Stimulated activated effector memory CD8-positive, alpha-beta T cell treated with anti-CD3 and anti-CD28 coated beads, Interleukin-12 subunit alpha, Interleukin-12 subunit beta, amount 100 ng/mL, for 72 hours (primary cell): ENCODE measurements around the gene METAP1.

Experiments used
- ATAC-seq: fragments of 150-1000 bp; cut with Tn5 transposase; 2 replicates; pipeline ENCODE4 v1.10.0; 2021
- DNase-seq, 2 donors: peaks; one replicate each; pipeline ENCODE4 v3.0.0; 2021 to 2022; ENCODE audit warnings: low spot score in 2 of 2
- H3K27ac Mint-ChIP-seq: one replicate; pipeline ENCODE4 v1.8.0; 2022; ENCODE audit warnings: mild to moderate bottlenecking, mixed read lengths
- H3K36me3 Mint-ChIP-seq: one replicate; pipeline ENCODE4 v1.8.0; 2022; ENCODE audit warnings: mild to moderate bottlenecking, mixed read lengths
- H3K4me1 Mint-ChIP-seq: one replicate; pipeline ENCODE4 v1.8.0; 2022; ENCODE audit warnings: mixed read lengths
- H3K4me3 Mint-ChIP-seq: one replicate; pipeline ENCODE4 v1.8.0; 2022; ENCODE audit warnings: mild to moderate bottlenecking, mixed read lengths
- H3K9me3 Mint-ChIP-seq: one replicate; pipeline ENCODE4 v1.8.0; 2022; ENCODE audit warnings: mixed read lengths

METAP1 gene

GRCh38 chr4:98995183-98996055 lies at the start of gene METAP1:
TSS of gene METAP1 (plus strand) at chr4:98995721. CDS start at chr4:98995754, 33 bp downstream.
- DNase-seq: peak; percentile 87 to 94
- peak within 1 kb of the TSS; percentile 96 for H3K27ac Mint-ChIP-seq
- peaks cover 6% of the 10 kb centered on the region for H3K36me3 Mint-ChIP-seq
- H3K4me1 Mint-ChIP-seq: peaks cover 36% of the 10 kb centered on the region
- ATAC-seq: peak; percentile 96
- H3K9me3 Mint-ChIP-seq: no peaks in the 10 kb centered on the region
- peak within 1 kb of the TSS; percentile 68 for H3K4me3 Mint-ChIP-seq

GRCh38 chr4:98946359-98946758 lies 49.2 kb upstream of the METAP1 start:
- Mint-ChIP-seq H3K27ac (no peak overlapping the region), H3K4me3 (no peak overlapping the region), H3K36me3 (no peaks in the 10 kb centered on the region), H3K4me1 (no peaks in the 10 kb centered on the region), H3K9me3 (no peaks in the 10 kb centered on the region)
- ATAC-seq: no peak
- no peak for DNase-seq

GRCh38 chr4:98950925-98951324 lies 44.6 kb upstream of the METAP1 start:
- H3K4me3 Mint-ChIP-seq: no peak overlapping the region

GRCh38 chr4:98951710-98952109 lies 43.8 kb upstream of the METAP1 start:
- ATAC-seq (no peak), DNase-seq (no peak)
- H3K4me1 Mint-ChIP-seq: no peaks in the 10 kb centered on the region
- no peak overlapping the region for H3K27ac Mint-ChIP-seq
- H3K9me3 Mint-ChIP-seq: no peaks in the 10 kb centered on the region
- no peak overlapping the region for H3K4me3 Mint-ChIP-seq
- H3K36me3 Mint-ChIP-seq: no peaks in the 10 kb centered on the region

More at GRCh38 chr4:98950925-98951324, 44.6 kb upstream of the METAP1 start:
- Mint-ChIP-seq H3K36me3 (no peaks in the 10 kb centered on the region), H3K4me1 (no peaks in the 10 kb centered on the region), H3K27ac (no peak overlapping the region), H3K9me3 (no peaks in the 10 kb centered on the region)
- DNase-seq: no peak
- peak; percentile 34 for ATAC-seq

- H3K9me3 Mint-ChIP-seq: no peaks in the 10 kb centered on the region
- H3K4me3 Mint-ChIP-seq: no peak overlapping the region
Measured at GRCh38 chr4:98955229-98955628, 40.3 kb upstream of the METAP1 start.

GRCh38 chr4:98958065-98958464 lies 37.5 kb upstream of the METAP1 start:
- Mint-ChIP-seq H3K36me3 (no peaks in the 10 kb centered on the region), H3K4me3 (no peak overlapping the region), H3K9me3 (no peaks in the 10 kb centered on the region), H3K27ac (no peak overlapping the region), H3K4me1 (no peaks in the 10 kb centered on the region)
- ATAC-seq (no peak), DNase-seq (no peak)

More at GRCh38 chr4:98955229-98955628, 40.3 kb upstream of the METAP1 start:
- Mint-ChIP-seq H3K36me3 (no peaks in the 10 kb centered on the region), H3K27ac (no peak overlapping the region), H3K4me1 (no peaks in the 10 kb centered on the region)
- DNase-seq (no peak), ATAC-seq (no peak)

GRCh38 chr4:98959411-98959810 lies 36.1 kb upstream of the METAP1 start:
- DNase-seq (no peak), ATAC-seq (no peak)
- no peaks in the 10 kb centered on the region for H3K36me3 Mint-ChIP-seq
- H3K4me3 Mint-ChIP-seq: no peak overlapping the region
- H3K9me3 Mint-ChIP-seq: no peaks in the 10 kb centered on the region
- H3K4me1 Mint-ChIP-seq: no peaks in the 10 kb centered on the region
- no peak overlapping the region for H3K27ac Mint-ChIP-seq

GRCh38 chr4:98961770-98962169 lies 33.8 kb upstream of the METAP1 start:
- DNase-seq: no peak
- Mint-ChIP-seq H3K27ac (no peak overlapping the region), H3K4me1 (no peaks in the 10 kb centered on the region), H3K4me3 (no peak overlapping the region), H3K9me3 (peaks cover 3% of the 10 kb centered on the region), H3K36me3 (no peaks in the 10 kb centered on the region)
- ATAC-seq: no peak

GRCh38 chr4:98963538-98964433 lies 31.7 kb upstream of the METAP1 start:
- Mint-ChIP-seq H3K9me3 (peaks cover 3% of the 10 kb centered on the region), H3K27ac (no peak overlapping the region), H3K36me3 (no peaks in the 10 kb centered on the region), H3K4me3 (no peak overlapping the region), H3K4me1 (no peaks in the 10 kb centered on the region)
- DNase-seq (no peak), ATAC-seq (no peak)

GRCh38 chr4:98966926-98967325 lies 28.6 kb upstream of the METAP1 start:
- H3K36me3 Mint-ChIP-seq: no peaks in the 10 kb centered on the region
- H3K9me3 Mint-ChIP-seq: peaks cover 3% of the 10 kb centered on the region
- DNase-seq (no peak), ATAC-seq (no peak)
- no peak overlapping the region for H3K4me3 Mint-ChIP-seq
- no peaks in the 10 kb centered on the region for H3K4me1 Mint-ChIP-seq
- H3K27ac Mint-ChIP-seq: no peak overlapping the region

- Mint-ChIP-seq H3K4me3 (no peak overlapping the region), H3K9me3 (peaks cover 3% of the 10 kb centered on the region), H3K36me3 (no peaks in the 10 kb centered on the region), H3K27ac (no peak overlapping the region), H3K4me1 (no peaks in the 10 kb centered on the region)
- ATAC-seq: no peak
- no peak for DNase-seq
Measured at GRCh38 chr4:98967786-98968329, 27.7 kb upstream of the METAP1 start.

- Mint-ChIP-seq H3K4me1 (no peaks in the 10 kb centered on the region), H3K9me3 (no peaks in the 10 kb centered on the region), H3K36me3 (no peaks in the 10 kb centered on the region), H3K27ac (no peak overlapping the region), H3K4me3 (no peak overlapping the region)
- ATAC-seq (no peak), DNase-seq (no peak)
Measured at GRCh38 chr4:98969878-98970785, 25.4 kb upstream of the METAP1 start.

- Mint-ChIP-seq H3K36me3 (no peaks in the 10 kb centered on the region), H3K4me3 (no peak overlapping the region), H3K9me3 (no peaks in the 10 kb centered on the region), H3K4me1 (no peaks in the 10 kb centered on the region), H3K27ac (no peak overlapping the region)
- ATAC-seq: no peak
- no peak for DNase-seq
Measured at GRCh38 chr4:98976716-98977115, 18.8 kb upstream of the METAP1 start.

GRCh38 chr4:98977557-98977956 lies 18.0 kb upstream of the METAP1 start:
- no peaks in the 10 kb centered on the region for H3K4me1 Mint-ChIP-seq
- ATAC-seq: no peak
- H3K4me3 Mint-ChIP-seq: no peak overlapping the region
- DNase-seq: no peak
- no peaks in the 10 kb centered on the region for H3K36me3 Mint-ChIP-seq
- H3K9me3 Mint-ChIP-seq: no peaks in the 10 kb centered on the region
- no peak overlapping the region for H3K27ac Mint-ChIP-seq
